Measurements from ENCODE around the gene YPEL4.

The YPEL4 gene

DNA sequence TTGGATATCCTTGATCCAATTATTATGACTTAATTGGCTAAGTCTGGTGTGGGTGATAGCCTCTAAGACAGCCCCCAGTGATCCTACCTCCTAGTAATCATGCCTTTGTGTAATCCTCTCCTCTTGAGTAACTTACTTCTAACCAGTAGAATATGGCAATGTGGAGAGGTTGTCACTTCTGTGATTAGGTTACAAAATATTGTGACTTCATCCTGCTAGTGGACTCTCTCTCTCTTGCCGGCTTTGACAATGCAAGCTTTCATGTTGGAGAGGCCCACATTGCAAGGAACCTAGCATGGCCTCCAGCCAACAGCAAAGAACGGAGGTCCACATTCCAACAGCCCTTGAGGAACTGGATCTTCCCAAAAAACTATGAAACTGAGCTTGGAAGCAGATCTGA lies 19.5 kb downstream of the YPEL4 start:
- no peak for DNase-seq

DNA sequence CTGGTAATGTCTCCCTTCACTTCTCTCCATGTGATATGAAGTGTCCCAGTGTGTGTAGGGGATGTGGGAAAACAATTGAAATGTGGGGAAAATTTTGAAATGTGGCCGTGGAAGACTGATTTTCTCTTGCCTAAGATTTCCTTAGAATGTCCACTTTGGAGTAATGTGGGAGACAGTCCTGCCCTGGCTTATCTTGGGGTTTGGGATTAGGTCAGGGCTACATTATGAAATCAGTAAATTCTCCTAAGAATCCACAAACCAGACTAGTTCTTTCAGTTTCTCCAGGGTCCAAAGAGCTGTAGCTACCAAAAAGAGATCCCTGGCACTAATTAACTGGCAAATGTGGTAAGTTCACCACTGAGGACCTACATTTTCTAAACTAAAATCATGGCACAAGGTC lies 22.8 kb downstream of the YPEL4 start:
- no peak for DNase-seq

DNA sequence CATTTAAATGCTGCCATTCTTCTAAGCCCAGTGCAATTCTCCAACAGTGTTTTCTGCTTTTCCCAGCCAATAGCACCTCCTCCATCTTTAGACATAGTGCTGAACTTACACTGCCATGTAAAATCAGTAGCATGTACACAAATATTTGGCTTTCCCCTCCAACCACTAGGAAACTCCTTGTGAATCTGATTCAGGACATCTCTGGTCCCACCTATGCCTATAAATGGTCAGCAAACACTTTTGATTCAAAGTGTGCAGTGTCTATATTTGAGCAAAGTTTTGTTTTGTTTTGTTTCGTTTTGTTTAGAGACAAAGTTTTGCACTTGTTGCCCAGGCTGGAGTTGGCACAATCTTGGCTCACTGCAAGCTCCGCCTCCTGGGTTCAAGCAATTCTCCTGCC lies 24.8 kb downstream of the YPEL4 start:
- no peak for DNase-seq

DNA sequence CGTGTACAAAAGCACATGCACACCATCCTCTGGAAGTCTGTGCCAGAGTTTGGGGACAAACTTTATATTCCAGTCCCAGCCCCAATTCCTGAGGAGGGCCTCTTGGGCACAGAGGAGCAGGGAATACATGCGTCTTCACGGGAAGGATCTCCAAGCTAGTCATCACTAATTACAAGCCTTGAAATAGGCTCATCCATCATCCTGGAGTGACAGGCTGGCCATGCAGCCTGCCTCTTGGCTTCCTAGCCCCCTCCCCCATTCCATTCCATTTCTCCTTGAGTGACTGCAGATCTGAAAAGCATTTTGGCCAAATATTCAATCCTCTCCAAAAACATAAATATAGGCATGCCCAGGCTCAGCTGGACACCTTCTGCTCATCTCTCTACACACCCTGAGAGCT lies 27.4 kb downstream of the YPEL4 start:
- no peak for DNase-seq

DNA sequence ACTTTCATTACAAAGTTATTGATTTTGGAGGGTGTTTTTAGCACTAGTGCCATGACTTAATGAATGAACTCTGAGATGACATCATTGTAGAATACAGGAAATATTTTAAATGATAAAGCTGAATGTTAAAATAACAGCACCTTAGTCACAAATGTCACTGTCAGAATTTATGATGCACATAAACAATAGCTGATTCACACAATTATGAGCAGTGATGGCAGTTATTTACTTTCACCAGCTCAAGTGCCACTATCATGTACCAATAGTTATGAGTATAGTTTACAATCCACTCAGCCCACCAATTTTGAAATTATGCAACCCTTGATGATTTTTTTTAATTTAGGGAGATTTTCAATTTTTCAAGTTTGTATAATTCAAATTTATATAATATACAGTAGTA lies 29.2 kb downstream of the YPEL4 start:
- no peak for DNase-seq

DNA sequence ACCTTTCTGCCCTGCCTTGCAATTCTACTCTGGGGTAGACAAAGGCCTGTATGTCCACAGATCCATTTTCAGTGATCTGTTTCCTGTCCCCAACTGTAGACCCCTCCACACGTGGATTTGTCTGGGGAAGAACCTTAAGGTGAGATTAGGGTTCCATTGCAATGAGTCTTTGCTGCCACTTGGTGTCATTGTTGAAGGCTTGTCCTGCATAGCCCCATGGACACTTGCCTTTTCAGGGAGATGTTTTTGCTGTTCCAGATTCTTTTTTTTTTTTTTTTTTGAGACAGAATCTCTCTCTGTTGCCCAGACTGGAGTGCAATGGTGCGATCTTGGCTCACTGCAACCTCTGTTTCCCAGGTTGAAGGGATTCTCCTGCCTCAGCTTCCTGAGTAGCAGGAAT lies 30.4 kb downstream of the YPEL4 start:
- no peak for DNase-seq

DNA sequence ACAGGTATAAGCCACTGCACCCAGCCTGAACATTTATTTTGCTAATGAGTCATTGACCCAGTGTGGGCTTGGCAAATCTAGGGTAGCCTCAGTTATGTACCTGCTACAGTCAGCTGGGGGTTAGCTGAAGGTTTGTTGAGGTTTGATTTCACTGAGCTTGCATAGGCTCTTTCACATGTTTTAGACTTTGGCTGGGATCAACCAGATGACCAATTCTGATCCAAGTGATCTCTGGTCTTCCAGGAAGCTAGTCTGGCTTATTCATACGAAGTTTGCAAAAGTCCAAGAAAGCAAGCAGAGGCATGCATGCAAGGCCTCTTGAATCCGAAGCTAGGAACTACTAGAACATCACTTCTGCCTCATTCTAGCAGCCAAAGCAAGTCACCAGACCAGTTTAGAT lies 31.3 kb downstream of the YPEL4 start:
- no peak for DNase-seq

DNA sequence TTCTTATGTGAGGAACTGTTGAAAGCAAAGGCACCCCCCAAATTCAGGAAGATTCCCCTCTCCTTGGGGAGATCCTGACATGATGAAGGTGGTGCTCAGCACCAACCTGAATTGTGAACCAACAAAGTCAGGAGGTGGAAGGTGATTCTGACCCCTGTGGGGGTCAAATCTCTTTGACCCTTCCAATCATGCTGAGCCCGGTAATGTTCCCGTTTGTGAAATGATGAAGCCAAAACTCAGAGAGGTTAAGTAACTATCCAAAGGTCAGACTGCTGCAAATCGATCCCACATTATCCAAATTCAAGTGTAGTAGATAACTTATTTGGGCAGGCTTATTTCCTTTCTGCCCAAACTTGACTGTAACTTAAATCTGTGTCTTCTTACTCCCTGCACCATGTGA lies 33.1 kb downstream of the YPEL4 start:
- DNase-seq = no peak

DNA sequence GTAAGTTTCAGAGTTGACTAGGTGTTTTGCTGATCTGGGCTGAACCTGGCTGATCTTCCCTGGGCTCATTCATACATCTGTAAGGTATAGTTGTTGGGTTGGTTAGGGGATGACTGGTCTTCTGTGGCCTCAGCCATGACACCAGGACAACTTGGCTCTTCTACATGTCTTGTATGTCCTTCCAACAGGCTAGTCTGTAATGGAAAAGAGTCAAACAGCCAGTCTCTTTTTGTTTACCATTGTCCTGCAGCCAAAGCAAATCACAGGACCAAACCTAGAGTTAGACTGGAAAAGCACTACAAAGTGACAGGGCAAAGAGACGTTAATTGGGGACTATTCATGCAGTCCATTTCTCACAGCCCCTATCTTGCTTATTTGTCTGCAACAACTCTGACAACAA lies 34.4 kb downstream of the YPEL4 start:
- no peak for DNase-seq

DNA sequence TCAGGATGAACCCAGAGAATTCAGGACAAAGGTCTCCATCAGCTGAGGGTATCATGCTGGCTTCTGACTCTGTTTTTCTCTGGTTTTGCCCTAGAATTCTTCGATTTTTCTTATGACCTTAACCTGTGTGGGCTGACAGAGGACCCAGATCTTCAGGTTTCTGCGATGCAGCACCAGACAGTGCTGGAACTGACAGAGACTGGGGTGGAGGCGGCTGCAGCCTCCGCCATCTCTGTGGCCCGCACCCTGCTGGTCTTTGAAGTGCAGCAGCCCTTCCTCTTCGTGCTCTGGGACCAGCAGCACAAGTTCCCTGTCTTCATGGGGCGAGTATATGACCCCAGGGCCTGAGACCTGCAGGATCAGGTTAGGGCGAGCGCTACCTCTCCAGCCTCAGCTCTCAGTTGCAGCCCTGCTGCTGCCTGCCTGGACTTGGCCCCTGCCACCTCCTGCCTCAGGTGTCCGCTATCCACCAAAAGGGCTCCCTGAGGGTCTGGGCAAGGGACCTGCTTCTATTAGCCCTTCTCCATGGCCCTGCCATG lies 35.4 kb downstream of the YPEL4 start:
- DNase-seq = no peak

DNA sequence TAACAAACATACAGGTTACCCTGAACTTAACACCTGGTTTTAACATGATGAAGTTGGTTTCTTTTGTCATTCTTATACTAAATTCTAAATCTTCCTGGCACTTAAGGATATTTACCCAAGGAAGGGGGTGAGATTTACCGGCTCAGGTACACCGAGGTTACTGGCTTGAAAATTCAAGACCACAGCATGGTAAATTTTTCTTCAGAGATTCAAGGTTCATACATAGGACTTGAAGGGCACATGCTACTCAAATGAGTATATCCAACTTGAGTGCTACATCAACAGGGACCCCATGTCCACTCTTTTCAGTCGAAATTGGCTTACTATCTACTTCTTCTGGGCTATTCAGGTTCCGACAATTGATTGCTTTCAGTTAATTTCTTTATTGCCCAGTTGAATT lies 39.5 kb downstream of the YPEL4 start:
- DNase-seq = no peak

DNA sequence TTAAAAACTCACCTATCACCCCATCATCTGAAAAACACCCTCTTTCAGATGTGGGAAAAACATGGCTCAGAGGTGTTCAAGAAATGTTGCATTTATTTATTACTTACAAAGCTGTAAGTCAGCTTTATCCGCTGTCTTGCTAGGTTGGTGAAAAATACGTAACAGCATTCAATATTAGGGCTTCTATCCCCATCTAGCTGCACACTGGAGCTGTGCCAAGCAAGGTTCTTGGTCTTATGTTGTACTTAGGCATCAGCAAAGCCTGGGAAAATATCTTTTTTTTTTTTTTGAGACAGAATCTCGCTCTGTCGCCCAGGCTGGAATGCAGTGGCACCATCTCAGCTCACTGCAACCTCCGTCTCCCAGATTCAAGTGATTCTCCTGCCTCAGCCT lies 44.7 kb downstream of the YPEL4 start:
- DNase-seq = no peak

DNA sequence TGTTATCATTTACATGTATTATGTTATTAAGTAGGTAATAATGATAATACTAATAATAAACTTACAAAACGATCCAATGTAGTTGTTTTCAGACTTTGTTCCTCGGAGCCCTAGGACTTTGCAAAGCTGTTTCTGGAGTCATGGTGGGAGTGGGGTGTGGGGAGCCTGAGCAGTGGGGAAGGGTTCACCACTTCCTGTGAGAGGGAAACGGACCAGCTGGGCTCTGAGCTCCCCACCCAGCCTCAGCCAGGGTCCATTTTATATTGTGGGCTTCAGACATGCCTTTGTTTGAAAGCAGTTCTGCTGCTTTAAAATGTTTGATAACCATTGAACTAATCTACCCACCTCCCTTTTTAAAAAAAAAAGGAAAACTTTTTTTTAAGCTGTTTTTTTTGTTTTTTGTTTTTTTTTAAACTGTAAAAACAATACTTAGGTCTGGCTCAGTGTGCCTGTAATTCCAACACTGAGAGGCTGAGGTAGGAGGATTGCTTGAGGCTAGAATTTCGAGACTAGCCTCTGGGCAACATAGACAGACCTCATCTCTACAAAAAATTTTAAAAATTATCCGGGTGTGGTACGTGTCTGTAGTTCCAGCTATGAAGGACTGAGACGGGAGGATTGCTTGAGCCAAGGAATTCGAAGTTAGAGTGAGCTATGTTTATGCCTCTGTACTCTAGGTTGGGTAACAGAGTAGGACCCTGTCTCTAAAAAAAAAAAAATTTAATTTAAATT lies 45.2 kb downstream of the YPEL4 start:
- DNase-seq = no peak

DNA sequence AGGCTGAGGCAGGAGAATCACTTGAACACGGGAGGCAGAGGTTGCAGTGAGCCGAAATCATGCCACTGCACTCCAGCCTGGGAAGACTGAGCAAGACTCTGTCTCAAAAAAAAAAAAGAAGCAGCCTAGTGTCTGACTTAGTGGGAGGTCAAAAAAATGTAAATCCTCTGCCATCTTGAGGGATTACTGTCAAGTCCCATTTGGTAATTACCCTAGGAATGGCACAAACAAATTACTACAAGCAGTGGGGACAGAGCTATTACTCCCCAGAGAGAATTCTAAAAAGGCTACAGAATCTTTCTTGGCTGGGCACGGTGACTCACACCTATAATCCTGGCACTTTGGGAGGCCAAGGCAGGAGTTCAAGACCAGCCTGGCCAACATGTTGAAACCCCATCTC lies 48.4 kb downstream of the YPEL4 start:
- DNase-seq = no peak

DNA sequence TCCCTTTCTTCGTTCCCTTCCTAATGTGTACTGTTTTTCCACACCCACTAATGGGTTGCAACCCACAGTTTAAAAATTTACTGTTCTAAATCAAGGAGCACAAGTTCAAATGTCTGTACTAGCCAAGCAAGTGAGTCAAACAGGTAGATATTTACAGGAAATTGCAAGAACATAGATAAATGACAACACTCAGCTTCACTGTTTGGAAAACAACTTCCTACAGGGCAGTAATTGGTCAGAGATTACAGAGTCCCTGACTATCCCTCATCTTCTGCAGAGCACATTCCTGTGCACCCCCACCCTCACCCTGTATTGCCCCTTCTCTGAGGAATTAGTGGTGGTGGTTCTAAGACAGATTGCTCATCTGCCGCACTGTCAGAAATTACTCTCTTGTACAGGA lies 50.3 kb downstream of the YPEL4 start:
- no peak for DNase-seq

DNA sequence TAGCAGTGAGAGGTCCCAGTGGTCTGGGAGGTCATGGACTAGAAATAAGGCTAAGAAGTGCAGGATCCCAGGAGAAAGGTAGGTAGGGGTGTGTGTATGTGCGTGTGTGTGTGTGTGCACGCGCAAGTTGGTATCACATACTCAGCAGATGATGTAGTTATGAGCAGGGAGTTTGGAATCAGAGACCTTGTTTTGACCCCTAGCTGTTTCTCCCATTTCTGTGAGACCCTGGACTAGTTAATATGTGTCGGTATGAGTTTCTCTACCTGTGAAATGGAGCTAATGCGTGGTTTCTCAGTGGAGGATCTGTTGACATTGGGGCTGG lies 50.9 kb downstream of the YPEL4 start:
- DNase-seq = no peak

DNA sequence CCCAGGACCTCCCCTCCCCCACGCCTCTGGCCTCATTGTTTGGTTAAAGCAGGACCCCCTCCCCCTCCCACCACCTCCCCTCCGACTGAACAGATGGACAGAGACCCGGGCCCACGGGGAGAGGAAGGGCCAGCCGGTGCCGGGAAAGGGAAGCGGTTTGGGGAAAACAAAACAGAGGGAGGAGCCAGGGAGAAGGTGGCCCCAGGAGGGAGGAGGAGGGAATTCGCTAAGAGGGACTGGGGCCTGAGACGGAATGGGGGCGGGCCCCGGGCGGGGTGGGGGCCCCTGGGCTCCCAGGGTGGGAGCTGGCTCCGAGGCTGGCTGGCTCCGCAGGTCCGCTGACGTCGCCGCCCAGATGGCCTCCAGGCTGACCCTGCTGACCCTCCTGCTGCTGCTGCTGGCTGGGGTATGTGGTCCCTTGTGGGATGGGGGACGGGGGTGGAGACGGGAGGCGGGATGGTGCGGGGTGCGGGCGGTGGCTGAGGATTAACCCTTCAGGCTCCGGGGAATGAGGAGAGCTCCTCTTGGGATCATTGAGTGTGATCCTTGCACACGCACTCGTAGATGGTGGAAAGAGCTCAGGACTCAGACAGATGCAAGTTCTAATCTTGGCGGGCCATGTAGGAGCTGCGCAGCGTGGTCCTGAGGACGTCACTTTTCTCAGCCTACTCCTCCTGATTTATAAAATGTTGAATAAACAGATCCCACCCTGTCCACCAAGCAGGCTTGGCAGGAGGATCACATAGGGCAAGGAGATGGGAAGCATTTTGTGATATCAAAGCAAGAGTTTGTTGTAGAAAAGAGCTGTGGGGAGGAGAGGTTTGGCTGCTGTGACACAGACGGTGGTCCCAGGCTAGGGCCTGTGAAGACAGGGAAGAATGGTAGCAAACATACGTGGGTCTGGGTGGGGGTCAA lies 51.5 kb downstream of the YPEL4 start:
- no peak for DNase-seq

DNA sequence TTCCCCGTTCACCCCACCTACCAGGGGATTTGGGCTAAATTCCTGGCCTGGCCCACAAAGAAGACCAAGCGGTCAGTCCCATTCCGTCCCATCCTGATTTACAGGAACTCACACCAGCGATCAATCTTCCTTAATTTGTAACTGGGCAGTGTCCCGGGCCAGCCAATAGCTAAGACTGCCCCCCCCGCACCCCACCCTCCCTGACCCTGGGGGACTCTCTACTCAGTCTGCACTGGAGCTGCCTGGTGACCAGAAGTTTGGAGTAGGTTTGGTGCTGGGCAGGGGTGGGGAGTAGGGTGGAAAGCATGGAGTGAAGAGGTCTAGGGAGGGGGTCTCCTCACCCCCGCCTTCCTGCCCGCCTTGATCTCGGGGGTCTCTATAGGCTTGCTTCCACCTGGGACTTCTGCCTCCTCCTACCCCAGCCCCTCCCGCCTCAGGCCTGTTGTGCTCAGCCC lies 52.2 kb downstream of the YPEL4 start, which contains the start of gene SERPING1:
TSS of gene SERPING1 (plus strand) at position 225 of the 455 bp plus-strand sequence. CDS start 586 bp downstream, outside the sequence.
- no peak for DNase-seq

DNA sequence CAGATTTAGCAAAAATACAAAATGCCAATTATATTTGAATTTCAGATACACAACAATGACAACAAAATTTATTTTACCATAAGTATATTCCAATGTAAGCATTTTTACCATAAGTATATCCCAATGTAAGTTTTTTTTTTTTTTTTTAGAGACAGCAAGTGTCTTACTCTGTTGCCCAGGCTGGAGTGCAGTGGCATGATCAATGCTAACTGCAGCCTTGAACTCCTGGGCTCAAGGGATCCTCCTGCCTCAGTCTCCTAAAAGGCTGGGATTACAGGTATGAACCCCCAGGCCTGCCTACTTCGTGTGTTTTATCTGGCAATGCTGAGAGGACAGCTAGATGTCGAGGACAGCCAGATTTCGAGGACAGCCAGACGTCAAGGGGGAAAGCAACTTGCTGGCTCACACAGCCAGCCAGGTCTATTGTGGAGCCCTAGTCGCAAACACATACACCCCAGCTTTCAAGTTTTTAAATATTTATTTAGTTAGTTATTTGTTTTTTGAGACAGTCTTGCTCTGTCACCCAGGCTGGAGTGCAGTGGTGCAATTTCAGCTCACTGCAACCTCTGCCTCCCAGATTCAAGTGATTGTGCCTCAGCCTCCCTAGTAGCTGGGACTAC lies 53.3 kb downstream of the YPEL4 start:
- DNase-seq = no peak

Measured in activated CD8-positive, alpha-beta memory T cell treated with anti-CD3 and anti-CD28 coated beads for 24 hours (primary cell).